ENCODE results near the gene MLH1.

Gene MLH1

DNA sequence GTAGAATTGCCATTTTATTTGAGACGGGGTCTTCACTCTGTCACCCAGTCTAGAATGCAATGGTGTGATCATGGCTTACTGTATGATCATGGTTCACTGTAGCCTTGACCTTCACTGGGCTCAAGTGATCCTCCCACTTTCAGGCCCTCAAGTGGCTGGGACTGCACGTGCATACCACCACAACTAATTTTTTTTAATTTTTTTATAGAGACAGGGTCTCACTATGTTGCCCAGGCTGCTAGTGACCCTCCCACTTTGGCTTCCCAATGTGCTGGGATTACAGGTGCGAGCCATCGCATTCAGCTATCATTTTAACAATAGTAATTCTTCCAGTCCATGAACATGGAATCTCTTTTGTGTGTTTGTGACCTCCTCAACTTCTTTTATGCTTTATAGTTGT lies 12.3 kb upstream of the MLH1 start:
- DNase-seq (ENCODE audit: low spot score) = no peak

GRCh38 chr3:36988356-36988755 lies 5.0 kb upstream of the MLH1 start:
- DNase-seq (ENCODE audit: low spot score) = no peak

DNA sequence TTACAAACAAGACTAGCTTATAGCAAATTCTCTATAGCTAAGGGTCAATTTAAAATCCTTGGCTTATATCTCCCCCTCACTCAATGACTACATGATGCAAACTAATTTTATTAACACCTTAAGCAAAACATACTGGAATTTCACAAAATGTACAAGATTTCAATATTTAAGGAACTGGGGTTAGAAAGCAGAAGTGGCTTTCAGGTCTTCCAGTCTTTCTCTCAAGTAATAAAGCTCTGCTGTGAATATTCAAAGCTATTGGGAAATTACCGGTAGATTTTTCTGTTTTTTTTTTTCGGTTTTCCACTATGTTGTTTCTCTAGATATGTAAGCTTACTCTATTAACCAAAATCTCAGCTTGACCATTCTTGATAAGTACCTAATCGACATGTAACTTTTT lies 4.3 kb upstream of the MLH1 start:
- no peak for DNase-seq (ENCODE audit: low spot score)

DNA sequence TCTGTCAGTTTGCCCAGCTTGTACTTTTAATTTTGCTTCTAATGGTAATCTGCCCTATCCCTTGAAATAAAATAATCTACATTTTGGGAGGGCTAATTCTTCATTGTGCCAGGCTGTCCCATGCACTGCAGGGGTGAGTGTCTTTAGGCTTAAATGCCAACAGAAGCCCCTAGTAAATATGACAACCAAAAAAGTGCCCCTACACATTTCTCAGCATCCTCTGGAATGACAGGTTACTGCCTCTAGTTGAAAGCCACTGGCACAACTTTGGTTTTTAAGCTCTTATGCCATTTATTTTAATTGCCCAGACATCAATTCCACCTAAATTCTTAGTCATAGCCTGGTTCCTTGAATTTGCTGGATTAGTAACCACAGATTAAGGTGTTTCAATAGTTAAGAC lies 3.8 kb upstream of the MLH1 start:
- DNase-seq (ENCODE audit: low spot score) = no peak

DNA sequence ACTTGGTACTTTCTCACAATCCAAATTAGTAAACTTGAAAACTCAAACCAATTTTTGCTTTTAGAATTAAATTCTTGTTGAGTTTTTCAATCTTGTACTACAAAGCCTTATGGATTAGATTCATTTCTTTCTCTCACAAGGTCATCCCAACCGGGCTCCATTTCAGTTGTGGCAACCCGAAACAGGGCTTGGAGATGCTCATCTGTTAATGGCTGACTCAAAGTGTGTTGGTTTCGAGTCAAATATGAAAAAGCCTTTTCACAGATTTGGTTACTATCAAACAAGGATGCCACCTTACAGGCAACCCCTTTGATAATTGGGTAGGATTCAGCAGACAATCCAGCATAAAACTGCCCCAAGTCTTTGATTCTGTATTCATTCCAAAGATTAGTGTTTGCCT lies 2.2 kb upstream of the MLH1 start:
- DNase-seq (ENCODE audit: low spot score) = no peak

- DNase-seq (ENCODE audit: low spot score) = no peak
Observed at GRCh38 chr3:36991923-36992805, 1.2 kb upstream of the MLH1 start.

DNA sequence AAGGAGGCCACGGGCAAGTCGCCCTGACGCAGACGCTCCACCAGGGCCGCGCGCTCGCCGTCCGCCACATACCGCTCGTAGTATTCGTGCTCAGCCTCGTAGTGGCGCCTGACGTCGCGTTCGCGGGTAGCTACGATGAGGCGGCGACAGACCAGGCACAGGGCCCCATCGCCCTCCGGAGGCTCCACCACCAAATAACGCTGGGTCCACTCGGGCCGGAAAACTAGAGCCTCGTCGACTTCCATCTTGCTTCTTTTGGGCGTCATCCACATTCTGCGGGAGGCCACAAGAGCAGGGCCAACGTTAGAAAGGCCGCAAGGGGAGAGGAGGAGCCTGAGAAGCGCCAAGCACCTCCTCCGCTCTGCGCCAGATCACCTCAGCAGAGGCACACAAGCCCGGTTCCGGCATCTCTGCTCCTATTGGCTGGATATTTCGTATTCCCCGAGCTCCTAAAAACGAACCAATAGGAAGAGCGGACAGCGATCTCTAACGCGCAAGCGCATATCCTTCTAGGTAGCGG lies 452 bp upstream of the MLH1 start, which contains the start of gene EPM2AIP1:
Gene EPM2AIP1, minus strand, starts transcription at position 326 of the 520 bp plus-strand sequence. Its CDS starts 54 bp downstream, at position 272.
- peak; percentile 100 for DNase-seq (ENCODE audit: low spot score)

DNA sequence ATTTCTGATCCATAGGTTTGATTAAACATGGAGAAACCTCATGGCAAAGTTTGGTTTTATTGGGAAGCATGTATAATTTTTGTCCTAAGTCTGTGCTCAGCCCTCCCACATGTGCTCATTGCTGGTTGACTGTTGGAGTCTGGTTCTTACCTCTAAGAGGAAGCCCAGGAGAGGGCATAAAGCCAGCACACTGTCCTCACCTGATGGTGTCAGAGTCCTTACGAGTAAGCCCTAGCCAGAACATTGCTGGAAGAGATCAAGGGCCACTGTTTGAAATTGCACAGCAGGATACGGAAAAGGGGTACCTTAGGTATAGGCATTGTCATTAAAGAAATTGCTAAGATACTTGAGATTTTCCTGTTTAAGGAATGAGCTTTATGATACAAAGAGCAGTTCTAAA lies 21.3 kb downstream of the MLH1 start:
- DNase-seq (ENCODE audit: low spot score) = no peak

DNA sequence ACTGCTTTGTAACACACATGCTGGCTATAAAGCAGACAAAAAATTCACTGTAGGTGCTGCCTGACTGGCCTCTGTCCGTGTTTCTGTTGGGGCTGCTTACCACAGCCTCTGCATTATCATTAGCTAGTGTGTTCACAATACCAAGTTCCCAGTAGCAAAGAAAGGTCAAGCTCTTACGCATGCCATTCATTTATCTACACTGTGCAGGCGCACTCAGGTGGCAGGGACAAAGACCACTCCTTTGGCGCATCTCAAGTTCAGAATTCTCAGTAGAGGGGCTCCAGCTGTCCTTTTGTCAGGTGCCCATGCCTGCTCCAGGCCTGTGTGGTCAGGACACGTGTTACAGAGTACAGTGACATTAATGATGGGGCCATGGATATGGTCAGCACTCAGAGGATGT lies 22.3 kb downstream of the MLH1 start:
- no peak for DNase-seq (ENCODE audit: low spot score)

GRCh38 chr3:37016903-37017302 lies 23.6 kb downstream of the MLH1 start:
- DNase-seq (ENCODE audit: low spot score) = no peak

DNA sequence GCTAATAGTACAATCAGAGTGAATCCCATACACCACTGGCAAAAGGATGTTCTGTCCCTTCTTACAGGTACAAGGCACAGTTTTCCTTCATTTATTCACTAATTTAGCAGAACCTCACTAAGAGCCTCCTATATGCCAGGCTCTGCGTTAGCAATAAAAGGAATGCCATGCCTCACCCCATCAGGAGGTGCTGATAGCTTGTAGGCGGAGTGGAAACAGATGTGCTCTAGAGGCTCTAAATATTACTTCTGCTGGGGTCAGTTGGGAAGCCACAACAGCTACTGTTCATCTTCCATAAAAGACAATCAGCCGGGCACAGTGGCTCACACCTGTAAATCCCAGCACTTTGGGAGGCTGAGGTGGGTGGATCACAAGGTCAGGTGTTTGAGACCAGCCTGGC lies 24.4 kb downstream of the MLH1 start:
- no peak for DNase-seq (ENCODE audit: low spot score)

GRCh38 chr3:37024092-37024491 lies 30.8 kb downstream of the MLH1 start:
- DNase-seq (ENCODE audit: low spot score) = peak; percentile 17

DNA sequence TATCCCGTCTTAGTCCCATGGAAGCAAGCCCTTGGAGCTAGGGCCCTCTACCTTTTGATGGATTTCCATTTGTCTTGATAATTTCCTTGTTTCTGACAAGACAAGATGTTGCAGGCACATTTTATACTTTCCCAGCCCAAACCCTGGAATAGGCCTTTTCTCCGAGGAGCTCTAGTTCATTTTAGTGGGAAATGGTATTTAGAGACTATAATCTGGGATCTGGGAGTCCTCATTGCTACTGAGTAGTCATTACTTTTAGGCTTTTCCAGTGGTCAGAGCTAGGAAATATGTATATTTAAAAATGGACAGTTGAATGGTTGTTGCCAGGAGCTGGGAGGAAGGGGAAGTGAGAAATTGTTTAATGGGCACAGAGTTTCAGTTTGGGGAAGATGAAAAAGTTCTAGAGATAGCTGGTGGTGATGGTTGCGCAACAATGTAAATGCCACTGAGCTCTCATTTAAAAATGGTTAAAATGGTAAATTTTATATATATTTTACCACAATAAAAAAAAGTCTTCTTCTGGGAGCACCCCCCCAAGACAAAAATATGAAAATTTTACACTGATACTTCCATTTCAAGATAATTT lies 31.6 kb downstream of the MLH1 start:
- DNase-seq (ENCODE audit: low spot score) = no peak

DNA sequence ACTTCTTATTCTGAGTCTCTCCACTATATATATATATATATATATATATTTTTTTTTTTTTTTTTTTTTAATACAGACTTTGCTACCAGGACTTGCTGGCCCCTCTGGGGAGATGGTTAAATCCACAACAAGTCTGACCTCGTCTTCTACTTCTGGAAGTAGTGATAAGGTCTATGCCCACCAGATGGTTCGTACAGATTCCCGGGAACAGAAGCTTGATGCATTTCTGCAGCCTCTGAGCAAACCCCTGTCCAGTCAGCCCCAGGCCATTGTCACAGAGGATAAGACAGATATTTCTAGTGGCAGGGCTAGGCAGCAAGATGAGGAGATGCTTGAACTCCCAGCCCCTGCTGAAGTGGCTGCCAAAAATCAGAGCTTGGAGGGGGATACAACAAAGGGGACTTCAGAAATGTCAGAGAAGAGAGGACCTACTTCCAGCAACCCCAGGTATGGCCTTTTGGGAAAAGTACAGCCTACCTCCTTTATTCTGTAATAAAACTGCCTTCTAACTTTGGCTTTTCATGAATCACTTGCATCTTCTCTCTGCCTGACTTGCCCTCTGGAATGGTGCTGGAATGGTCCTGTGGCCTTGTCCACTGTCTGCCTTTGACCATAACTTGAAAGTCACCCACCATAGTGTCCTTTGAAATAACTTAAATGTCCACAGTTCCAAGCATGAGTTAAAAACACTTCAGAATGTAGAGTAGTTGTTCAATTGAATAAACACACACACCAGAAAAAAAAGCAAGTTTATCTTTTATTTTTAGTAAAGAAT lies 32.4 kb downstream of the MLH1 start:
- no peak for DNase-seq (ENCODE audit: low spot score)

DNA sequence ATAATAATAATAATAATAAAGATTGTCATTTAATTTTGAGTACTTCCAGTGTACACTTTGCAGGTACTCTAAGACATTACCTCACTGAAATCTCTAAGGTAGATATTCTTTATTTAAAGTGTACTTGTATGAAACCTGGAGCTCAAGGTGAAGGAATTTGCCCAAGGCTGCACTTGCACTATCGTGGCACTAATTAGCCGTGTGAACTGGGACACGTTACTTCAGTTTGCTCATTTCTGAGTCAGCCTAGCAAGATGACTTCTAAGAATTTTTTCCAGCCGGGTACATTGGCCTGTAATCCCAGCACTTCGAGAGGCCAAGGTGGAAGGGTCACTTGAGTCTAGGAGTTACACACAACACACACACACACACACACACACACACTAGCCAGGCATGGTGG lies 33.5 kb downstream of the MLH1 start:
- DNase-seq (ENCODE audit: low spot score) = no peak

DNA sequence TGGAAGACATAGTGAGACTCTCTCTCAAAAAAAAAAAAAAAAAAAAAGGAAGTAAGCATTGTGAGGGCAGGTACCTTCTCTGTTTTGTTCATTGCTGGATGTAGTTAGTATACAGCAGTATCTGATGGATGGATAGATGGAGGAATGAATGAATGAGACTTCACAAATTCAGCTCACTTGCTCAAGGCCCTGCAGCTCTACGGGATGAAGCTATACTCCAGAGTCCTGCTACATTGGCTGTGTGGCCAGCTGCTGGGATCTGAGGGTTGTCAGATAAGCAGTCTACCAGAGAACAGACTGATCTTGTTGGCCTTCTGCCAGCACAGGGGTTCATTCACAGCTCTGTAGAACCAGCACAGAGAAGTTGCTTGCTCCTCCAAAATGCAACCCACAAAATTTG lies 35.0 kb downstream of the MLH1 start:
- no peak for DNase-seq (ENCODE audit: low spot score)

DNA sequence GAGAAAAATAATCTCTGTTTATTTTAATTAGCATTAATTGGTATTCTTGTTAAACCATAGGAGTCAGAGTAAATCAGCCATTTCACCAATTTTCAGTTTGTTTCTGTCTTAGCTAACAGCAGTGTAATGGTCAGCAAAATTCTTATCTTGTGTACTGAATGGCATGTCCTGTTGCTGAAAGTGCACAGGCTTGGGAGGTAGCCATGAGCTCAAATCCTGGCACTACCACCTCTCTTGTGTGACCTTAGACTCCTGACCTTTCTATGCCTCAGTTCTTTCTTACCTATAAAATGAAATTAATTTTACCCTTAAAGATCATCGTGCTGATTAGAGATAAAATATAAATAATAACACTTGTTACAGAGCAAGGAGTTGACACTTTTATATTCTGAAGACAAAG lies 35.8 kb downstream of the MLH1 start:
- DNase-seq (ENCODE audit: low spot score) = no peak

DNA sequence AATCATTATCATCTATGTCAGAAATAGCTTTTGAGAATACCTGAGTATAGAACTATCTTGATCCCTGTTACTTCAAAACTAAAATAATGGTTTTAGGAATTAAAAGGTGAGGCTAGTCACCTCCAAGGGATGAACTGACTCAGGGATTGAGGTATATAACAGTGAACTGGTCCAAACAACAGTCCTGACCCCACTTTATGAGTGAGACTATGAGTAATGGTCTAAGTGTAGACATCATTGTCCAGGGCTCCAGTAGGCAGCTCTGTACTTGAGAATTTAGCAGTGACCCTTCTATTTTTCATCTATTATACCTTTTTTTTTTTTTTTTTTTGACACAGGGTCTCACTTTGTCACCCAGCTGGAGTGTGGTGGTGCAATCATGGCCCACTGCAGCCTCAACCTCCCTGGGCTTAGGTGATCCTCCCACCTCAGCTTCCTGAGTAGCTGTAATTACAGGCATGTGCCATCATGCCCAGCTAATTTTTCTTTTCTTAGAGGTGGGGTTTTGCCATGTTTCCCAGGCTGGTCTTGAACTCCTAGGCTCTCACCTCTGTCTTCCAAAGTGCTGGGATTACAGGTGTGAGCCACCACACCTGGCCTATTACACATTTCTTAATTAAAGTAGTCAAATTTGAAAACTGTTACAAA lies 36.3 kb downstream of the MLH1 start:
- no peak for DNase-seq (ENCODE audit: low spot score)

DNA sequence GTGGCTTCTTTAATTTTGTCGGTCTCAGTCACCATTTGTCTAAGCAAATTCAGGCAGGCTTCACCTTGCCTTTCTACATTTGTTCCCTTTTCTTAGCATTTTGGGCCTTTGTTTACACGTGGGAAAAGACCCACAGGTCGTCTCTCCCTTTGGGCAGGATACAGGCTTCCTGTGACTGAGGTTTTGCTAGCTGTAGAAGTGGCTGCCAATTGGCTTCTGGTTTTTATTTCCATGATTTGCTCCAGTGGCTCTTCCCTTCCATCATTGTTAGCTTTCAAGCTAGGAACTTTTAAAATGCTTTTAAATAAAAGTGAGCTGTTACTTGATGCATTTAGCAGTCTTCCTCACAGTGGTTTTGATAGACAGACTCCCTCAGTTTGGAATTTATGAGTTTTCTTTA lies 37.3 kb downstream of the MLH1 start:
- no peak for DNase-seq (ENCODE audit: low spot score)

GRCh38 chr3:37031096-37031682 lies 37.9 kb downstream of the MLH1 start:
- DNase-seq (ENCODE audit: low spot score) = no peak

DNA sequence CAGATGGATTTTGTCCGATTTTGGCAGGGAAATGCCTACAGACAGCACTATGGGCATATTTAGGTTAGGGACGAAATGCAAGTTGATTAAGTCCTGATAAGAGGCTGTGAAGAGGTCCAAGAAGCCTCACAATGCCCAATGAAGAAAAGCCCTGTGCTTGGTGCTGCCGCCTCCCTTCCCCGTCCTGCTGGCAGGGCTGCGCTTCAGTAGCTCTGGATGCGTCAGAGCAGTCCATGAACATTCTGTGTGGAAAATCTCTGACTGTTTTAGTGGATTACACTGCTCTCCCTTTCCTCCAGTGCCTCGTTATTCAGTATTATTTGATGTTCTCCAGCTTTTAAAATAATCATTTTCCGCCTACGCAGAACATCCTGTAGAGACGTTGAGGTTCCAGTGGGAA lies 39.6 kb downstream of the MLH1 start:
- no peak for DNase-seq (ENCODE audit: low spot score)

- no peak for DNase-seq (ENCODE audit: low spot score)
Observed at GRCh38 chr3:37037352-37037751, 44.0 kb downstream of the MLH1 start.
